Endothelial cell of umbilical vein (primary cell): ENCODE data around the gene CFL2. TPM values are rescaled to one million over a fixed set of nuclear protein-coding genes. Genes with fewer than 3 reads are reported as not detected.
"Not testable (repeated sequence)": the region's sequence is repeated elsewhere in the genome, so short reads cannot be mapped to it uniquely, and the experiment has no call there.

Source experiments
- BruUV-seq: library from RNA; stranded (reverse); fragments of 400-500 nt; replicated peaks from 2 replicates; lab custom pipeline; 2021; lab: Mats Ljungman, UMichigan
- CTCF ChIA-PET: fragments of 300-600, 350-600 bp; sonication (Branson Sonifier 250); formaldehyde crosslinking; loops from one replicate; lab custom pipeline; 2021; ENCODE audit warnings: antibody characterized with exemption, inconsistent platforms; lab: Charles Lee
- POLR2A ChIA-PET: fragments of 300-600, 350-600 bp; sonication (Branson Sonifier 250); formaldehyde crosslinking; loops from one replicate; lab custom pipeline; 2021; ENCODE audit warnings: antibody characterized with exemption, inconsistent platforms; lab: Charles Lee
- DNase-seq: peaks from one replicate; pipeline ENCODE4 v3.0.0-alpha.2; 2011; ENCODE audit warnings: low read depth, low spot score
- FAIRE-seq: peaks from 2 replicates; lab custom pipeline; 2011; peaks lifted over from hg19 to GRCh38; lab: Jason Lieb, UNC
- H2AFZ ChIP-seq: 2 replicates; pipeline ENCODE4 v1.6.0; 2012; ENCODE audit warnings: low read depth, low read length, control low read depth, inconsistent platforms
- H3K27ac ChIP-seq: 2 replicates; pipeline ENCODE4 v1.5.1; 2011; ENCODE audit warnings: low read depth, mild to moderate bottlenecking, control low read depth, low read length, moderate library complexity; ENCODE audit not compliant: insufficient read depth
- H3K27me3 ChIP-seq, 2 experiments: 2 replicates each; pipeline versions ENCODE4 v1.6.0 to v1.6.1; 2011; ENCODE audit warnings: low read length in 2 of 2, mixed read lengths in 1 of 2; ENCODE audit not compliant: control insufficient read depth in 2 of 2, insufficient read depth in 2 of 2
- H3K36me3 ChIP-seq, 2 experiments: 2 replicates in 1 of 2; 3 replicates in 1 of 2; pipeline ENCODE4 v1.5.1; 2011; ENCODE audit warnings: low read length in 2 of 2, mild to moderate bottlenecking in 1 of 2, moderate library complexity in 1 of 2; ENCODE audit not compliant: control insufficient read depth in 2 of 2, insufficient read depth in 2 of 2; ENCODE audit errors: extremely low read depth in 1 of 2
- H3K4me1 ChIP-seq: 3 replicates; pipeline ENCODE4 v1.5.1; 2011; ENCODE audit warnings: mild to moderate bottlenecking, low read length; ENCODE audit not compliant: control insufficient read depth, insufficient read depth; ENCODE audit errors: extremely low read depth
- H3K4me2 ChIP-seq: 2 replicates; pipeline ENCODE4 v1.6.1; 2011; ENCODE audit warnings: low read length, control low read depth, mixed read lengths; ENCODE audit not compliant: insufficient read depth
- H3K4me3 ChIP-seq, 3 experiments: fragments of 200-600 bp in 1 of 3; sonication (generic), shearing (Covaris generic) in 1 of 3; replicated peaks in 1 of 3; 2 replicates each; pipeline ENCODE4 v1.5.1; 2011 to 2016; ENCODE audit warnings: control low read depth in 3 of 3, low read length in 3 of 3, mild to moderate bottlenecking in 2 of 3, inconsistent platforms in 1 of 3, low read depth in 1 of 3, moderate library complexity in 1 of 3; ENCODE audit not compliant: insufficient read depth in 1 of 3
- H3K79me2 ChIP-seq: 2 replicates; pipeline ENCODE4 v1.6.0; 2012; ENCODE audit warnings: low read length, inconsistent platforms; ENCODE audit not compliant: control insufficient read depth, insufficient read depth
- H3K9ac ChIP-seq: replicated peaks from 2 replicates; pipeline ENCODE3; 2011; ENCODE audit warnings: low read length, control low read depth; ENCODE audit not compliant: insufficient read depth; ENCODE audit errors: extremely low read depth
- H3K9me1 ChIP-seq: replicated peaks from 3 replicates; pipeline ENCODE4 v1.6.0; 2011; ENCODE audit warnings: mild to moderate bottlenecking, low read length; ENCODE audit not compliant: control insufficient read depth, insufficient read depth; ENCODE audit errors: extremely low read depth
- H3K9me3 ChIP-seq: replicated peaks from 2 replicates; pipeline ENCODE4 v1.5.1; 2012; ENCODE audit warnings: low read length, inconsistent platforms; ENCODE audit not compliant: control insufficient read depth, insufficient read depth
- H4K20me1 ChIP-seq: replicated peaks from 2 replicates; pipeline ENCODE3; 2011; ENCODE audit warnings: mild to moderate bottlenecking, low read length; ENCODE audit not compliant: control insufficient read depth, insufficient read depth; ENCODE audit errors: extremely low read depth
- FOS ChIP-seq: IDR thresholded peaks from 2 replicates; pipeline ENCODE4 v1.6.1; 2011; ENCODE audit warnings: mild to moderate bottlenecking, low read length, moderate library complexity, borderline replicate concordance; ENCODE audit not compliant: insufficient read depth
- GATA2 ChIP-seq: IDR thresholded peaks from 2 replicates; pipeline ENCODE4 v1.7.0; 2011; ENCODE audit warnings: low read depth, mild to moderate bottlenecking, moderate library complexity, mixed read lengths, low read length; ENCODE audit not compliant: insufficient read length, insufficient read depth
- JUN ChIP-seq: IDR thresholded peaks from 2 replicates; pipeline ENCODE4 v1.6.1; 2011; ENCODE audit warnings: borderline replicate concordance, low read depth; ENCODE audit not compliant: insufficient read length, insufficient read depth
- MYC ChIP-seq: IDR thresholded peaks from one replicate; pipeline ENCODE4 v1.6.1; 2011; ENCODE audit warnings: mild to moderate bottlenecking, low read depth, low read length
- dilution Hi-C: fragments of 300-500 bp; cut with MboI; formaldehyde crosslinking; loops from one replicate; pipeline ENCODE4 v1.15.0; 2019; ENCODE audit warnings: low sequenced_read_pairs; ENCODE audit not compliant: extremely low pct_ligation_motif_present
- intact Hi-C: fragments of 100-400 bp; cut with micrococcal nuclease; formaldehyde crosslinking; loops from one replicate; pipeline ENCODE4 v1.10.0; 2022
- polyA plus RNA-seq, 4 experiments: library from polyadenylated mRNA; depleted of rRNA in 3 of 4; stranded (reverse) in 3 of 4; unstranded in 1 of 4; fragments of >200 nt; gene quantifications; 2 replicates each; pipeline versions ENCODE4 v1.2.1 to v1.2.3, GENCODE V29; 2011 to 2012; ENCODE audit warnings: missing spikeins in 1 of 4
- total RNA-seq: library from RNA; stranded (reverse); gene quantifications from 2 replicates; pipeline ENCODE4 v1.2.3, GENCODE V29; 2021

CFL2 gene
- total and polyA plus RNA-seq, 2 donors (not counting 3 experiments of a cell fraction or from before 2014, with no cell fraction given), result 42.8 to 98.1 TPM

GRCh38 chr14:34699873-34700621 is 14.3 kb downstream of the CFL2 start:
- dilution Hi-C loops, result no loop called here
- ChIA-PET CTCF (interaction anchor here (0.9 to 3.8 kb wide), 10 partner anchors 8 to 1118 kb away, joined by 3 to 40 read pairs (median 4); partner anchors contain the start of gene CFL2), POLR2A (interaction anchor here (0.9 to 1.0 kb wide), 2 partner anchors 15 to 81 kb away, joined by 3 to 10 read pairs; partner anchors contain the start of gene CFL2)
- Histone ChIP-seq H3K4me3 (no peak overlapping the region), H2AFZ (peak overlapping the region; percentile 84), H3K79me2 (no peaks in the 10 kb centered on the region), H3K4me2 (peak overlapping the region; percentile 71), H3K9me1 (peaks cover 2% of the 10 kb centered on the region), H3K9me3 (no peaks in the 10 kb centered on the region), H4K20me1 (no peaks in the 10 kb centered on the region), H3K4me1 (peaks cover 19% of the 10 kb centered on the region), H3K27ac (peak overlapping the region; percentile 80), H3K27me3 (no peaks in the 10 kb centered on the region), H3K9ac (peak overlapping the region; percentile 19), H3K36me3 (no peaks in the 10 kb centered on the region)
- FAIRE-seq (peak; percentile 80), DNase-seq (peak; percentile 93)
- TF ChIP-seq GATA2 (peak; percentile 12), FOS (peak; percentile 79), JUN (peak; percentile 89), MYC (no peak)
- no TSS peak for BruUV-seq
- intact Hi-C loops, result no loop called here

DNA sequence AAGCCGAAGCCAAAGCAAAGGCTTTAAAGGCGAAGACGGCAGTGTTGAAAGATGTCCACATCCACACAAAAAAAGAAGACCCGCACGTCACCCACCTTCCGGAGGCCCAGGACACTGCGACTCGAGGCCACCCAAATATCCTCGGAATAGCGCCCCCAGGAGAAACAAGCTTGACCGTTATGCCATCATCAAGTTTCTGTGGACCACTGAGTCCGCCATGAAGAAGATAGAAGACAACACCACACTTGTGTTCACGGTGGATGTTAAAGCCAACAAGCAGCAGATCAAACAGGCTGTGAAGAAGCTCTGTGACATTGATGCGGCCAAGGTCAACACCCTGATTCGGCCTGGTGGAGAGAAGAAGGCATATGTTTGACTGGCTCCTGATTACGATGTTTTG is 20.2 kb downstream of the CFL2 start:
- DNase-seq, H2AFZ ChIP-seq, H3K9ac ChIP-seq, BruUV-seq, H3K4me3 ChIP-seq, H3K9me3 ChIP-seq, H3K4me2 ChIP-seq, dilution Hi-C loops, H3K79me2 ChIP-seq, H3K36me3 ChIP-seq, H3K4me1 ChIP-seq, FAIRE-seq, POLR2A ChIA-PET, H3K9me1 ChIP-seq, H3K27ac ChIP-seq, H4K20me1 ChIP-seq, H3K27me3 ChIP-seq, intact Hi-C loops: not testable (repeated sequence)
- CTCF ChIA-PET, result interaction anchor here (0.9 to 2.3 kb wide), 2 partner anchors 26 to 28 kb away, joined by 3 to 9 read pairs; no protein-coding TSS in a partner anchor
